ENCODE measurements around the gene ULK4. TPM values are rescaled to one million over a fixed set of nuclear protein-coding genes. Genes with fewer than 3 reads are reported as not detected.
A peak's percentile ranks its signal among the peaks of the same experiment; 100 is the strongest.

ULK4 gene
- total and polyA plus RNA-seq, 2 of the 4 experiments (the other 2 are of a cell fraction), result 2.7 to 5.0 TPM

DNA sequence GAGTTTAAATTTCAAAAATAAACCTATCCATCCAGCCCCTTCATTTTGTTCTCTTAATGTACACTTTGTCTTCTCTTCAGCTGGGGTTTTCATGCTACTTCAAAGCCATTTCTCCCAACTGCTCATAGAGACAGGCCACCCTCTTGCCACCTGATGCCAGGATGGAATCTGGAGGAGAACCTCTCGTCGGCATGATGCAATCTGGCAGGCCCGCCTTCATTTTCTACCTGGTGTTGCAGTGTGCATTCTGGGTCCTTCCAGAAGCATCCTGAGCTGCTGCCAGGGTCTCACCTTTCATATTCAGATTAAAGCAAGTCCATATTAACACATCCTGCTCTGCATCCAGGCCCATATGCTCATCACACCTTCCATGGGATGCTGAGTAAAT, 701.8 kb downstream of the ULK4 start:
- Histone ChIP-seq H4K20me1 (ENCODE audit: insufficient read depth, low read length) (no peaks in the 10 kb centered on the region), H3K4me3 (ENCODE audit: insufficient read depth, low read depth, low read length) (no peak overlapping the region), H3K9me3 (ENCODE audit: control insufficient read depth, insufficient read depth, low read length) (no peaks in the 10 kb centered on the region), H2BK5ac (ENCODE audit: low read depth, low read length, poor library complexity, severe bottlenecking) (no peak overlapping the region), H3K79me1 (ENCODE audit: low read depth in 1 of 2, low read length in 2 of 2) (no peaks in the 10 kb centered on the region), H3K4ac (ENCODE audit: low read depth, low read length) (no peak overlapping the region), H4K5ac (ENCODE audit: low read depth, low read length) (no peak overlapping the region), H3K56ac (ENCODE audit: extremely low read depth, insufficient read depth, low read length) (no peak overlapping the region), H2BK15ac (ENCODE audit: low read depth, low read length) (no peak overlapping the region), H2BK120ac (ENCODE audit: low read depth, low read length) (no peak overlapping the region), H3K36me3 (ENCODE audit: control insufficient read depth, insufficient read depth, low read length) (no peaks in the 10 kb centered on the region), H3K27ac (ENCODE audit: insufficient read depth, low read length) (no peak overlapping the region), H3K9me1 (ENCODE audit: insufficient read depth, low read length) (peaks cover 5% of the 10 kb centered on the region; the same call in 1 of the 2 replicates), H3K9ac (ENCODE audit: low read depth, low read length) (no peak overlapping the region), H3K23ac (ENCODE audit: low read depth, low read length) (no peak overlapping the region), H2AFZ (replicated peaks; ENCODE audit: low read length, poor library complexity) (peak overlapping the region; percentile 8), H3K27me3 (ENCODE audit: control insufficient read depth, insufficient read depth, low read length) (no peaks in the 10 kb centered on the region), H2AK9ac (replicated peaks; ENCODE audit: low read depth, low read length, poor library complexity) (peak overlapping the region; percentile 51), H4K91ac (ENCODE audit: insufficient read depth, low read depth, low read length) (no peak overlapping the region), H3K14ac (replicated peaks; ENCODE audit: low read depth, low read length) (no peak overlapping the region), H3K18ac (ENCODE audit: low read depth, low read length) (no peak overlapping the region), H3K4me1 (ENCODE audit: control insufficient read depth, insufficient read depth, low read length) (peaks cover 2% of the 10 kb centered on the region; the same call in 1 of the 2 replicates), H2AK5ac (ENCODE audit: low read depth, low read length) (no peak overlapping the region), H4K8ac (ENCODE audit: low read depth in 2 of 2, low read length in 2 of 2) (no peak overlapping the region), H3K4me2 (ENCODE audit: low read depth, low read length) (no peak overlapping the region), H2BK20ac (ENCODE audit: low read depth, low read length) (no peak overlapping the region; the same call in 1 of the 2 replicates)
- no peak for DNase-seq
- 100% methylated on average over 1 of the region's 3 CpGs; no CpG with 5 or more reads in 1 of the 2 experiments for WGBS, 2 experiments (ENCODE audit: extremely low coverage in 2 of 2, insufficient read length in 1 of 2)
- no peak for ATAC-seq (ENCODE audit: low read depth)
- intact Hi-C loops (cut with micrococcal nuclease), result no loop called here
- in situ Hi-C loops (cut with MboI; ENCODE audit: low sequenced_read_pairs), result no loop called here
- TF ChIP-seq FOS (IDR thresholded peaks at IDR 0.05; ENCODE audit: low read depth, low read length) (no peak), NFE2L2 (IDR thresholded peaks at IDR 0.05; ENCODE audit: low read depth, low read length) (no peak), USF2 (IDR thresholded peaks at IDR 0.05; ENCODE audit: low read depth, low read length) (no peak)
- TF ChIP-seq, protein P1, sequence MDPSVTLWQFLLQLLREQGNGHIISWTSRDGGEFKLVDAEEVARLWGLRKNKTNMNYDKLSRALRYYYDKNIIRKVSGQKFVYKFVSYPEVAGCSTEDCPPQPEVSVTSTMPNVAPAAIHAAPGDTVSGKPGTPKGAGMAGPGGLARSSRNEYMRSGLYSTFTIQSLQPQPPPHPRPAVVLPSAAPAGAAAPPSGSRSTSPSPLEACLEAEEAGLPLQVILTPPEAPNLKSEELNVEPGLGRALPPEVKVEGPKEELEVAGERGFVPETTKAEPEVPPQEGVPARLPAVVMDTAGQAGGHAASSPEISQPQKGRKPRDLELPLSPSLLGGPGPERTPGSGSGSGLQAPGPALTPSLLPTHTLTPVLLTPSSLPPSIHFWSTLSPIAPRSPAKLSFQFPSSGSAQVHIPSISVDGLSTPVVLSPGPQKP (IDR thresholded peaks at IDR 0.05; ENCODE audit: borderline replicate concordance, low read depth, low read length), result no peak
- dilution Hi-C loops (cut with HindIII; ENCODE audit: low sequenced_read_pairs, unreplicated experiment), result no loop called here
- ChIA-PET CTCF (no interaction called here), POLR2A (ENCODE audit: unreplicated experiment) (no interaction called here)
- no TSS peak for BruUV-seq (replicated peaks)
